Measurements from ENCODE around the gene SIL1. TPM values are rescaled to one million over a fixed set of nuclear protein-coding genes. Genes with fewer than 3 reads are reported as not detected.
"Not testable (repeated sequence)": the region's sequence is repeated elsewhere in the genome, so short reads cannot be mapped to it uniquely, and the experiment has no call there.

The SIL1 gene
- total RNA-seq, 1 experiment from 2014 or later: 22.0 TPM

DNA sequence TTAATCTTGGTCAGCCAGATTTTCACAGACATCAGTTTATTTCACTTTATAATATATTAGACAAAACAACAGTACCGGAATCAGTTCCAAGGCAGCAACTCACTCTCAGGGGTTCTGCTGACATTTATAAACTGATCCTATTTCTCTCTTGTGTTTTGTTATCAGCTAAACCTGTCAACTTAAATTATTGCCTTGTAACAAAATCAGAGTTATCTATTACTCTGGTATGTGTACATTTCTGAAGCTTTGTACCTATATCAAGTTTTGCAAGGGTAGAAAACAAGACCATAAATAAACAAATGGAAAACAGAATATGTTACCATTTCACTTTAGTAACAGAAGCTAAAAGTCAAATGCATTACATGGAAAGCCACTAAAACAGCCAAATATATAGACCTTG is 122.1 kb downstream of the SIL1 start:
- ChIA-PET CTCF (no interaction called here), POLR2A (ENCODE audit: low non-redundant PET) (no interaction called here)
- no peaks in the 10 kb centered on the region for H3K9me3 ChIP-seq (ENCODE audit: low read depth, low read length, poor library complexity, severe bottlenecking)
- H3K27me3 ChIP-seq (replicated peaks; ENCODE audit: insufficient read depth, low read depth, low read length, poor library complexity): no peaks in the 10 kb centered on the region
- intact Hi-C loops (cut with micrococcal nuclease; ENCODE audit: unreplicated experiment): no loop called here
- H3K4me3 ChIP-seq (ENCODE audit: low read depth, low read length, poor library complexity, severe bottlenecking): no peak overlapping the region
- no peaks in the 10 kb centered on the region for H3K4me1 ChIP-seq (ENCODE audit: insufficient read depth, low read length, poor library complexity, severe bottlenecking)
- no peak for DNase-seq (ENCODE audit: low spot score)
- no peaks in the 10 kb centered on the region for H3K36me3 ChIP-seq (ENCODE audit: insufficient read depth, low read length, poor library complexity, severe bottlenecking)
- H3K27ac ChIP-seq (ENCODE audit: low read depth, low read length, poor library complexity, severe bottlenecking): no peak overlapping the region
- TF ChIP-seq, protein P1, sequence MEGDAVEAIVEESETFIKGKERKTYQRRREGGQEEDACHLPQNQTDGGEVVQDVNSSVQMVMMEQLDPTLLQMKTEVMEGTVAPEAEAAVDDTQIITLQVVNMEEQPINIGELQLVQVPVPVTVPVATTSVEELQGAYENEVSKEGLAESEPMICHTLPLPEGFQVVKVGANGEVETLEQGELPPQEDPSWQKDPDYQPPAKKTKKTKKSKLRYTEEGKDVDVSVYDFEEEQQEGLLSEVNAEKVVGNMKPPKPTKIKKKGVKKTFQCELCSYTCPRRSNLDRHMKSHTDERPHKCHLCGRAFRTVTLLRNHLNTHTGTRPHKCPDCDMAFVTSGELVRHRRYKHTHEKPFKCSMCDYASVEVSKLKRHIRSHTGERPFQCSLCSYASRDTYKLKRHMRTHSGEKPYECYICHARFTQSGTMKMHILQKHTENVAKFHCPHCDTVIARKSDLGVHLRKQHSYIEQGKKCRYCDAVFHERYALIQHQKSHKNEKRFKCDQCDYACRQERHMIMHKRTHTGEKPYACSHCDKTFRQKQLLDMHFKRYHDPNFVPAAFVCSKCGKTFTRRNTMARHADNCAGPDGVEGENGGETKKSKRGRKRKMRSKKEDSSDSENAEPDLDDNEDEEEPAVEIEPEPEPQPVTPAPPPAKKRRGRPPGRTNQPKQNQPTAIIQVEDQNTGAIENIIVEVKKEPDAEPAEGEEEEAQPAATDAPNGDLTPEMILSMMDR (conservative IDR thresholded peaks at IDR 0.05; ENCODE audit: low read depth, low read length): no peak
- TF ChIP-seq EZH2 (IDR thresholded peaks at IDR 0.05; ENCODE audit: borderline replicate concordance, low read depth, low read length, poor library complexity, severe bottlenecking): no peak
- no TSS peak for BruUV-seq (replicated peaks)

DNA sequence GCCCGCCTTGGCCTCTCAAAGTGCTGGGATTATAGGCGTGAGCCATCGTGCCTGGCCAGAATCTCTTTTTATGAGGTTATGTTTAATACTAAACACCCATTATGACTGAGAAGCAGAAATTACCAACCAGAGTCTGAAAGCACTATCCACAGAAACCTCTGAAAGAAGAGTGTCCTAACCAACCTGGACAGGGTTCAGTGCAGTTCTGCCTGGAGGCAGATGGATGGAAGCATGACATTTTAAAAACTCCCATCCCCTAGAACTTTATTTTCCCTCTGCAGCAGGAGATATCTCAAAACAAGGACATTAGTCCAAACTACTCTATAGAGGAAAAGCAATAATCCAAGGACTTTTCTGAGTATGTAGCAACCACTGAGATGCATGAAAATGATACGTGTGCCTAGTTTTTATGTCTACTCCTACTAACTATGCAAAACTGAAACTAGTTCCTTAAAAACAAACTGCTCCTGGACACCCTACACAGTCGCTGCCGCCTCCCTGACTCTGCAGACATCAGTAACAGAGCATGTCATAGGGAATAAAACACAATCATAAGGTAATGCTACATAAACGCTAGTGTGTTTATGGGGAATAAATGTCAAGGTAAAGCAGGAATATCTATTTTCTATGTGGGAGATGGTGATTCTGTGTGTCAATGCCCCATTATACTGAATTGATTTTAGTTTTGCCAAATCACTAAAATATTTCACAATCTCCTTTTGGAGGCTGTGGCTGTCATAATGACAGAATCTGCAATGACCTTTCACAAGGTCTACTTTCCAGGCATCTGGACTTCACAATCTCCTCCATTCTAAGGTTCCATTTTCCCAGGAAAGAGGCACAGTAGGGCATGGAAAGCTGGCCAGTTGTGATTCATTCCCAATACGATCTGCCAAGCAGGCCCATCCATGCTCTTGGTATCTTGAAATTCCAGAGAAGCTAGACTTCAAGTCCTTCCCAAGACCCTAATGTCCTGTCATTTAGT is 122.8 kb downstream of the SIL1 start:
- DNase-seq (ENCODE audit: low spot score): no peak
- Histone ChIP-seq H3K9me3 (ENCODE audit: low read depth, low read length, poor library complexity, severe bottlenecking) (no peaks in the 10 kb centered on the region), H3K27ac (ENCODE audit: low read depth, low read length, poor library complexity, severe bottlenecking) (no peak overlapping the region), H3K4me3 (ENCODE audit: low read depth, low read length, poor library complexity, severe bottlenecking) (no peak overlapping the region), H3K4me1 (ENCODE audit: insufficient read depth, low read length, poor library complexity, severe bottlenecking) (no peaks in the 10 kb centered on the region), H3K36me3 (ENCODE audit: insufficient read depth, low read length, poor library complexity, severe bottlenecking) (no peaks in the 10 kb centered on the region), H3K27me3 (replicated peaks; ENCODE audit: insufficient read depth, low read depth, low read length, poor library complexity) (no peaks in the 10 kb centered on the region)
- ChIA-PET POLR2A (ENCODE audit: low non-redundant PET) (no interaction called here), CTCF (no interaction called here)
- intact Hi-C loops (cut with micrococcal nuclease; ENCODE audit: unreplicated experiment): no loop called here
- no TSS peak for BruUV-seq (replicated peaks)
- TF ChIP-seq, protein P1 (conservative IDR thresholded peaks at IDR 0.05; ENCODE audit: low read depth, low read length): no peak
- no peak for TF ChIP-seq EZH2 (IDR thresholded peaks at IDR 0.05; ENCODE audit: borderline replicate concordance, low read depth, low read length, poor library complexity, severe bottlenecking)

DNA sequence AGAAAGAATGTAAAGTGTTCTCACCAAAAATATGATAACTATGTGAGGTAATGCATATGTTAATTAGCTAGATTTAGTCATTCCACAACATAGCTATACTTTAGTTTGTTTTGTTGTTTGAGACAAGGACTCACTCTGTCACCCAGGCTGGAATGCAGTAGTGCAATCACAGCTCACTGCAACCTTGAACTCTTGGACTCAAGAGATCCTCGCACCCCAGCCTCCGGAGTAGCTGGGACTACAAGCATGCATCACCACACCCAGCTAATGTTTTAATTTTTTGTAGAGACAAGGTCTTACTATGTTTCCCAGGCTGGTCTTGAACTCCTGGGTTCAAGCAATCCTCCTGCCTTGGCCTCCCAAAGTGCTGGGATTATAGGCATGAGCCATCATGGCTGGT is 124.2 kb downstream of the SIL1 start:
- DNase-seq (ENCODE audit: low spot score); intact Hi-C loops (cut with micrococcal nuclease; ENCODE audit: unreplicated experiment); H3K4me3 ChIP-seq (ENCODE audit: low read depth, low read length, poor library complexity, severe bottlenecking); H3K36me3 ChIP-seq (ENCODE audit: insufficient read depth, low read length, poor library complexity, severe bottlenecking); H3K4me1 ChIP-seq (ENCODE audit: insufficient read depth, low read length, poor library complexity, severe bottlenecking); H3K27ac ChIP-seq (ENCODE audit: low read depth, low read length, poor library complexity, severe bottlenecking); H3K9me3 ChIP-seq (ENCODE audit: low read depth, low read length, poor library complexity, severe bottlenecking); CTCF ChIA-PET; BruUV-seq (replicated peaks); POLR2A ChIA-PET (ENCODE audit: low non-redundant PET); H3K27me3 ChIP-seq (replicated peaks; ENCODE audit: insufficient read depth, low read depth, low read length, poor library complexity): not testable (repeated sequence)
